DLD1 (cell line): Measurements from ENCODE around the gene LEF1.
"Not testable (repeated sequence)": the region's sequence is repeated elsewhere in the genome, so short reads cannot be mapped to it uniquely, and the experiment has no call there.

Experiments
- in situ Hi-C: cut with HindIII; loops from 2 replicates; pipeline ENCODE4 v1.10.0; 2017; ENCODE audit warnings: low sequenced_read_pairs

The LEF1 gene

DNA sequence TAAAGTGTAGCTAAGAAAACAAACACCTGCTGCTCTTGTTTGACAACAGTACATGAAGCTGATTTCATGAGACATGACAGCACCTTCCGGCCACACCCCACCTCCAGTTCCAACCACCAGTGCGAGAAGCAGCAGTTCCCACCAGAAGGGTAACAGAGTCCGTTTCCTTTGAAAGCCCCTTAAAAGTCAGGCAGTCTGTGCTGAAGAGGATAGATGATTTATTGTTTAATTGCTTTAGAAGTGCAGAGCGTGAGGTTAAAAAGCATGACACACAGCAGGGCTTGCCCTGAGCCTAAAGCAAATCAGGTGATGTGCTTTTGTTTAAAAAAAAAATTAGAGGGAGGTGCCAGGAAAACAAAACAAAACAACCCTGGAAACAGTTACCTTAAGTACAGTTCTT, 96.4 kb downstream of the LEF1 start:
- in situ Hi-C loops = no loop called here

DNA sequence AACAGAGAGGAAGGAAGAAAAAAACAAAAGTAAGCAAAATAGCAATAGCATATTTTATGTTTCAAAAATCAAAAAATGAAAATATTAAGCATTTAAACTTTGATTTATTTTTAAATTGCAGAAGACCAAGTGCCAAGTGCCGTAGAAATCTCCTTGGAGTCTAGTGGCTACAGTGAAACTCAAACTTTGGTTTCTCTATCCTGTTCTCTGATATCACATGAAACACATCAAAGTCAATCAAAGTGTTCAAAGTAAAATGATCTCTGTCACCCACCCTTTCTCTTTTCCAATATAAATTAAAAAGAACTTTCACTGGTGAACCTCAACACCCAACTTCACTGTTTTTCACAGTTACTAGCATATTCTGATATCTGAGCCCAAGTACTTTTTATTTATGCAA, 98.0 kb downstream of the LEF1 start:
- in situ Hi-C loops = no loop called here

DNA sequence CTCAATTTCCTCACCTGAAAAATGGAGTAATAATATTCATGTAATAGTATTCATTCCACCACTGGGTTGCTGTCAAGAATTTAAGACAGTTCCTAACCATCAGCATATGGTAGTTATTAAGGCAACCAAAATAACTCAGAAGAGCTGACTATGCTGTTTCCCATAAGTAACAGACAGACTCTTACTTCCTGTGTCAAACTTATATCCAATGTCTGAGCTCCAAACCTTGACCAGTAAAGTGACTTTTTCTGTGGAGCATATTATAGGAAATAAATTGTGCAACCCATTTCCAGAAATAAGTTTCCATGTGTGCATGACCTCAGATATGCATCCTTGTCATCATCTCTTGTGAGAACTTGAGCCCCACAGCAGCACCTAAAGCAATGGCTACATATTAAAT, 100.3 kb downstream of the LEF1 start:
- in situ Hi-C loops = no loop called here

- in situ Hi-C loops = no loop called here
Observed at GRCh38 chr4:108060686-108061321, 107.9 kb downstream of the LEF1 start.

- in situ Hi-C loops = no loop called here
Observed at GRCh38 chr4:108060164-108060563, 108.6 kb downstream of the LEF1 start.

GRCh38 chr4:108058685-108059440, 109.9 kb downstream of the LEF1 start:
- in situ Hi-C loops = no loop called here

- in situ Hi-C loops = no loop called here
Observed at GRCh38 chr4:108056418-108056817, 112.3 kb downstream of the LEF1 start.

- in situ Hi-C loops = no loop called here
Observed at GRCh38 chr4:108055787-108056186, 112.9 kb downstream of the LEF1 start.

DNA sequence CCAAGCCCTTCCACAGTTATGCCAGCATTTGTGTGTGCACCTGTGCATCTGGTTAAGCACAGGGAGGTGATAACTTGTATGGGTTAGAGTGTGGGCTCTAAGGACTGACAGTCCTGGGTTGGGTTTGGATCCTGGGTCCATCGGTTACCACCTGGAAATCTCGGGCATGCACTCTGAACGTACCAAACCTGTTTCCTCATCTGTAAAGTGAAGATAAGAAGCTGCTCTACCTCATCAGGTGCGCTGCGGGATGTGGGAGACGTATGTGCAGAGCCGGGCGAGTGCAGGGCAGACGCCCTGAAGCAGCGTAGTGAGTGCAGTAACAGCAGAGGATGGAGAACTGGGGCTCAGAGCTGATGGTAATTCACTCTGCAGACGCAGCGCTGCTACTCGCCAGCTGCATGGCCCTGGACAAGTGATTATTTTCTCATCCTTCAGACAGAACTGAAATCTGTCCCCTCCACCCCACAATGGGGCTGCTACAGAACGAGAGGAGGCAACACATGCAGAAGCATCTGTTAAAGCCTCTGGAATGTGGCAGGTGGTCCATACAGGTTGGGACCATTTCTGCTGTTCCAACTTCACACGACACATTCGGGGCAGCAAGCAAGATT, 114.6 kb downstream of the LEF1 start:
- in situ Hi-C loops = no loop called here

DNA sequence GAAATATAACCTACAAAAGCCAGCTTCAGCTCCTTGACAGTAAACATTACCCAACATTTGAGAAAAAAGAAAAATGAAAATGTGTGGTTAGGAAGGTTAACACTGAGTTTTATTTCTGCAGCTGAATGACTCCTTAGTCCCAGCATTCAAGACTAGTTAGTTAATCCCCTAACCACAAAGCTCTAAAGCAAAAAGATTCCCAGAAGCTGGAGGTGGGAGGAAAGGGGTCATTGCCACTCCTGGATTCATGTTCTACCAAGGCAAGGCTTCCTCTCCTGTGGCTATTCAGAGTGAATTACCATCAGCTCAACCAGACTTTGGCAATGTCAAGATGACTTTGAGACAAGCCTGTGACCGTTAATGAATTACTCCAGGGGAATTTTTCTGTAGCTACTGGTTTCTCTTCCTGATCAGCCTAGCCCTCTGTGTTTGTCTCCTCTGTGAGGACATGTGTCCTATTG, 115.5 kb downstream of the LEF1 start:
- in situ Hi-C loops = no loop called here

GRCh38 chr4:108052558-108053120, 116.1 kb downstream of the LEF1 start:
- in situ Hi-C loops = no loop called here

DNA sequence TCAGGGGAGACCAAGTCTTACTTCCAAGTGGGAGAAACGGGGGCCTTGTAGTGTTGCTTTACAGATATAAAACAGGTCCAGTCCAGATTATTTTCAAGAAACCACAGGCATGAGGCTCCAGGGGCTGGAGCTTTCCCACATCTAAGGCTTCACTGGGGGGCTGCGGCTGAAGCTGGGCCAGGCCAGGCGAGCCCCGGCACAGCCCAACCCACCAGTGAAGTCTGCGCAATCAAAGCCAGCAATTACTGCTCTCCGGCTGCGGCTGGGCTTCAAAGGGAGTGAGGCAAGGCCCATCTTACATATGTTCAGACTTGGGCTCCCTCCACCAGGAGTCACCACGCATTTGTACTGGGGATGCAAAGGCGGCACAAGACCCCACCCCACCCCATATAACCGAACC, 117.4 kb downstream of the LEF1 start:
- in situ Hi-C loops = no loop called here

DNA sequence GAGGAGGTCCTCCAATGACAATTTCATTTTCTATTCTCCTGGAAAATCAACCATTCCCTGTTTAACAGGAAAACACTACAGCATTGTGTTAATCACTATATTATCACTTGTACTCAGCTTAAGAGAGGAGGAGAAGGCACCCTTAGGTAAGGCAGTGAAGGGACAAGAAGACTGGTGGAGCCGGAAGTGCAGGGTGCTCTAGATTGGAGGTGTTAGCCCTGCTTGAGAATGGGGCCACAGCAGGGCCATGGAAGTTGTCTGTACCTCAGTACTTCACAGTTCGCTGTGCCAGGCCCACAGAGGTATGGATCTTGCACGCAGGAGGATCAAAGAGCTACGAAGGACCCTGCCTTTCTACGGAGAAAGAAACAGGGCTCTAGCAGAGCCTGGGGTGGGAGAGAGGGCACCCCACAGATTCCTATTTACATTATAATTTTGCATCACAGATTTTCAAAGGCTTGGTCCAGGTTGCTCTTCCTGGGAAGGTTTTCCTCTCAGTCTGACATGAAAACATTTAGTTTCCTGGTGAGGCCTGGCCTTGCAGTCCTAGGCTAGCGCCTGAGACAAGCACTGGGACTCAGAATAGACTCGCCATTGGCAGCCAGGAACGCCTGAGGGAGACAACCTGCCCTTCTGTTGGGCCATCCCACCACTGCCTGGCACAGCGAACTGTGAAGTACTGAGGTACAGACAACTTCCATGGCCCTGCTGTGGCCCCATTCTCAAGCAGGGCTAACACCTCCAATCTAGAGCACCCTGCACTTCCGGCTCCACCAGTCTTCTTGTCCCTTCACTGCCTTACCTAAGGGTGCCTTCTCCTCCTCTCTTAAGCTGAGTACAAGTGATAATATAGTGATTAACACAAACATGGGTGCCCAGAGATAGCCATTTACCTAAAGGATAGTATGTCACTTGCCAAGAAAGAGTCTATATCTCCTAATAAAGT, 118.3 kb downstream of the LEF1 start:
- in situ Hi-C loops = not testable (repeated sequence)

DNA sequence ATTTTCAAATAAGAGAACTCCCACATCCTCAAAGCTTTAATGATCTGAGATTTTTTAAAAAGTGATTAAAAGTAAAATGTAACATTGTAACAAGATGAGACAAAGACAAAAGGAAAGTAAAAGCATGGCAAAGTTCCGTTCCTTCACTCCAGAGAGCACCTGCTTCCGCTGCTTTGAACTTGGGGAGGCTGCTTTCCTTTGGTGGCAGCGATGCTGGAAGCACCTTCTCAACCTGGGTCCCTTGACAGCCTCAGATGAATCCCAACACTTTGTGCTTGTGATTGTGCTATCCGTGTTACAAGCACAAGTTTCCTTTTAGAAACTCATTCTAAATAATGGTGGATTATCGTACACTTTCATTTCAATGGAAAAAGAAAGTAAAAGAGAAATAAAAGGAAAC, 119.3 kb downstream of the LEF1 start:
- in situ Hi-C loops = no loop called here

GRCh38 chr4:108048997-108049396, 119.7 kb downstream of the LEF1 start:
- in situ Hi-C loops = no loop called here

GRCh38 chr4:108048157-108048556, 120.6 kb downstream of the LEF1 start:
- in situ Hi-C loops = no loop called here

DNA sequence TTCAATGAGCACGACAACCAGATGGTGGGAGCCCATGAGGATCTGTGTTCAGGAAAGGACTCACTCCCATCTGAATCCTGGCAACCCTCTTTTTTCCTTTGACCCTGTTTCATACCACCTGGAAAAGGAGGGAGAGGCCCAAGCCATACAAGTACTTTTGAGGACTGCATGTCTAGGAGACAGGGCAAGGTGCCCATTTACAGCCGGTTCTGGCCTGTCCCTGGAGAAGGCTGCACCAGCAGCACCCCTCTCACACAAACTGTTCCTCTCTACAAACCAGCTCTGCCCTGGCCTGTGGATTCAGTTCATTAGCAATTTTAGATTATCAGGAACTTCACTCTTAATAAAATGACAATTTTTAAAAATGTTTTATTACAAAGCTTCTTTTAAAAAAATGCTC, 121.5 kb downstream of the LEF1 start:
- in situ Hi-C loops = no loop called here

GRCh38 chr4:108045687-108046024, 123.1 kb downstream of the LEF1 start:
- in situ Hi-C loops = no loop called here

DNA sequence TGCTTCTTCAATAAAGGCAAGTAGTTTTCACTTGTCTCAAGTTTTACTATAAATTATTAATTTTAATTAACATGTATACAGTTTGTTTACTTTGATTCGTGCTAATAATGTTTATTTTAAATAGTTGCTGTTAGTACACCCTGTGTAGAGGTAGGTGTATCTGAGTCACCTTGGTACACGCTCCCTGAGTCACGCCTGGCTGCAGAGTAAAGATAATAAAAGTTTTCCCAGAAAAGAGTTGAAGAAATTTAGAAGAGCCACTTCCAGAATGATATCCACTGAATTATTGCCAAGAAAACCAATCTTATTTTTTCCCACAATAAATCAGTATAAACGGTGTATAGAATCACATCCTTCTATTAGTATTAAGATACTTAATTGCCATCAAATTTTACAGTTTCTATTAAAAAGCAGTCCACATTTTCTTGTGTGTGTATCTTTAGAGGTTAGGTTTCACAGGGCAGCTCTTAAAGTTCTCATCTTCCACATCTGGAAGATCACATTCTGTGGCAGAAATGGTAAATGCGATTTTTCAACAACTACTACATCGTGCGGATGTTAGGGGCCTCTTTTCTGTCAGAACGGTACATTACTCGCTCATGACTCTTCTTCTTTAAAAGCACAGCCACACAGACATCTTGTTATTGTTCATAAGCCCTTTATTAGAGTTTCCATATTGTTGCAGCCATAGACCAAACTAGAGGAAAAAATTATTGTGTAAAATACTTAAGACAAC, 123.6 kb downstream of the LEF1 start:
- in situ Hi-C loops = no loop called here

GRCh38 chr4:108043526-108043925, 125.2 kb downstream of the LEF1 start:
- in situ Hi-C loops = no loop called here
